Measurements from ENCODE around the gene MICA.
"Not testable (repeated sequence)": the region's sequence is repeated elsewhere in the genome, so short reads cannot be mapped to it uniquely, and the experiment has no call there.

Gene MICA

DNA sequence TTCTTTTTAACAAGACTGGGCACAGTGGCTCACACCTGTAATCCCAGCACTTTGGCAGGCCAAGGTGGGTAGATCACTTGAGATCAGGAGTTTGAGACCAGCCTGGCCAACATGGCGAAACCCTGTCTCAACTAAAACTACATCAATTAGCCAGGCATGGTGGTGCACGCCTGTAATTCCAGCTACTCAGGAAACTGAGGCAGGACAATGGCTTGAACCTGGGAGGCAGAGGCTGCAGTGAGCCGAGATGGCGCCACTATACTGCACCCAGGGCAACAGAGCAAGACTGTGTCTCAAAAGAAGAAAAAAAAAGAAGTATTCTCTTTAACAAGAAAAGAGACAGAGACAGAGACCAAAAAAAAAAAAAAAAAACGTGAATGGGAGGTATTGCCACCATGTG lies 56.5 kb downstream of the MICA start:
- not testable (repeated sequence) for DNase-seq (ENCODE audit: low read depth in 2 of 3, low spot score in 2 of 3)

DNA sequence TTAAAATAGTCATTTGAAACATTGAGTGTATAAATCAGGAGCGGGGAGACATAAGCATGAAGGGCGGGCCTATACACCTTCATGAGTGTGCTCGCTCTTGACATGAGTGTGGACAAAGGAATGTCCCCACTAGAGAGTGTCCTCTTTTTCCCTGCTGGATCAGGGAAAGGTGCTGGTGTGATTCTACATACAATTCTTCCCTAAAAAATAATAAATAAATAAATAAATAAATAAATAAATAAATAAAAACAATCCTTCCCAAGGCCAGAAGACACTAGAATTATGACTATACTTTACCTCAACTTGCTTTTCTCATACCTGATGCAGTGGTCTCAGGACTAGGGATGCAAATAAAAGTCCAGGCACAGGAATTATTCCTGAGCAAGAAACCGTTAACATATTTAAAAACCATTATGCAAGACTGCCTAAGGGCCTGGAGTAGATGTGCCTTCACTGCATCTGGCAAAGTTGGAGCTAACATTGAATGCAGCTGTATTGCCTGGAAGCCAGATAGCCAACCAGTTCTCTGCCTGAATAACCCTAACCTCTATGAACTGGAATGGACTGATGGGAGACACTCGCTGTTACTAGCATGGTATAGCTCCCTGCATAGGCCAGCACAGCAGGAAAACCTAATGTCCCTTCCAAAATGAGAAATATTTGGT lies 57.1 kb downstream of the MICA start:
- DNase-seq (ENCODE audit: low read depth in 2 of 3, low spot score in 2 of 3), result no peak

DNA sequence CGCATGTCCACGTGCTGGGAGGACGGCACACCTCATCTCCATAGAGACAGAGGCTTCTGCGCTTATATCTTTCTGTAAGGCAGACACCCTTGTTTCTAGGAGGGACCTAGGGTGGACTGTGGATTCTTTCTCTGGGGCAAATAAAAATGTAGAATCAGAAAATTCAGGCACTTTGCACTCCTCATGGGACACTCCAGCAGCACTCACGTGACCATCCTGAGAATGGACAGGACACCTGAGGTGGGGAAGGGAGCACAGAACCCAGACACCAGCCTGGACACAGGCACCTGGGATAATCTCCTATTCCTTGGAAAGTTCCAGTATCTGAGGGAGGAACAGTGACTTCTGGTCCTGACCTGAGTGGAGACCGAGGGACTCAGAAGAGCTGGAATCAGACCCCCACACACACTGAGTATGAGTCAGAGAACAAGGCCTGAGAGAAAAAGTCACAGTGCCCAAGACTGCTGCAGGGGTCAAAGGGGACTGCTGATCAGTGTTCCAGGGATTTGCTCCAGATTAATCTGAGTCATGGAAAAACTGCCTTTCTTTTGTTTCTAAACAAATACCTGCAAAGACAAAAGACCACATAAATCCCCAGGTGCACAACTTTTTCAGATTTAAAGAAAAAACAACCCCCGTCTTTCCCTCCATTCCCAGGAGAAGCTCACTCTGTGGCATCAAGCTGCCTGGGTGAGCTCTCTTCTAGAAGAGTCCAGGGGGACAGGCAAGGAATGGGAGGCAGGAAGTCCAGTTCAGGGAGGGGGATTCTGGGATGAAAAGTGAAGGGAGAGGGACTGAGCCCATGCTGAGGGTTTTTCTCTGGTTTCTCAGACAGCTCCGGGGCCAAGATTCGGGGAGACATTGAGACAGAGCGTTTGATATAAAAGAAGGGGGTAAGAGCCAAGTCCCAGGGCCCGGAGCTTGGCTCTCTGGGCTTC lies 58.9 kb downstream of the MICA start:
- no peak for DNase-seq (ENCODE audit: low read depth in 2 of 3, low spot score in 2 of 3)

DNA sequence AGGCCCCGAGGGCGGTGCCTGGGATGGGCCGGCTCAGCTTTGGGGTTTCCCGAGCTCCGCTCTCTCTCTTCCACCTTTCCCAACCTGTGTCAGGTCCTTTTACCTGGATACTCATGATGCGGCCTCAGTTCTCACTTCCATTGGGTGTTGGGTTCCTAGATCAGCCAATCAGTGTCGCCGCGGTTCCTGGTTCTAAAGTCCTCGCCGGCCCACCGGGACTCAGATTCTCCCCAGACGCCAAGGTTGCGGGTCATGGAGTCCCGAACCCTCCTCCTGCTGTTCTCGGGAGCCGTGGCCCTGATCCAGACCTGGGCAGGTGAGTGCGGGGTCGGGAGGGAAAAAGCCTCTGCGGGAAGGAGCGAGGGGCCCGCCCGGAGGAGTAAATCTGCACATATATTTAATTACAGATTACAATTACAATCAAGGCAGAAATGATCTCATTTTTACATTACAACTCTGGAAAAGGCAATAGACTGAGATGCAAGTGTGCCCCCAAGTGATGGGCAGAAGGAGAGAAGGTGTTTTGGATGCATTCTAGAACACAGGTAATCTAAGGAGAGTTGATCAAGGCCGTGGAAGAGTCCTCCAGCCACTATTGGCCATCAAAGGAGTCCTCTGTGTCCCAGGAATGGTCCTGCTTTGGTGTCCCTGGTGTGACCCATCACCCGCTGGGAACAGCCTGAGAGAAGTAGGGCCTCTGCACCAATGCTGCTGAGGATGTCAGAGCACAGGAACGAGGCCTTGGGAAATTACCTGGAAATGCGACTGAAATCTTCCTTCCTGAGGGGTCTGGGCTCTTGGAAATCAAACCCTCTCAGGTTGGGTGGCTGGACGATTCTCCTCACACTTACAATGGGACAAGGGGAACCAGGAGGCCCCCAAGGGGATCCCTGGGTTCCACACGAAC lies 59.8 kb downstream of the MICA start:
- DNase-seq (ENCODE audit: low read depth in 2 of 3, low spot score in 2 of 3), result peak; percentile 67 to 87 (median 69)

DNA sequence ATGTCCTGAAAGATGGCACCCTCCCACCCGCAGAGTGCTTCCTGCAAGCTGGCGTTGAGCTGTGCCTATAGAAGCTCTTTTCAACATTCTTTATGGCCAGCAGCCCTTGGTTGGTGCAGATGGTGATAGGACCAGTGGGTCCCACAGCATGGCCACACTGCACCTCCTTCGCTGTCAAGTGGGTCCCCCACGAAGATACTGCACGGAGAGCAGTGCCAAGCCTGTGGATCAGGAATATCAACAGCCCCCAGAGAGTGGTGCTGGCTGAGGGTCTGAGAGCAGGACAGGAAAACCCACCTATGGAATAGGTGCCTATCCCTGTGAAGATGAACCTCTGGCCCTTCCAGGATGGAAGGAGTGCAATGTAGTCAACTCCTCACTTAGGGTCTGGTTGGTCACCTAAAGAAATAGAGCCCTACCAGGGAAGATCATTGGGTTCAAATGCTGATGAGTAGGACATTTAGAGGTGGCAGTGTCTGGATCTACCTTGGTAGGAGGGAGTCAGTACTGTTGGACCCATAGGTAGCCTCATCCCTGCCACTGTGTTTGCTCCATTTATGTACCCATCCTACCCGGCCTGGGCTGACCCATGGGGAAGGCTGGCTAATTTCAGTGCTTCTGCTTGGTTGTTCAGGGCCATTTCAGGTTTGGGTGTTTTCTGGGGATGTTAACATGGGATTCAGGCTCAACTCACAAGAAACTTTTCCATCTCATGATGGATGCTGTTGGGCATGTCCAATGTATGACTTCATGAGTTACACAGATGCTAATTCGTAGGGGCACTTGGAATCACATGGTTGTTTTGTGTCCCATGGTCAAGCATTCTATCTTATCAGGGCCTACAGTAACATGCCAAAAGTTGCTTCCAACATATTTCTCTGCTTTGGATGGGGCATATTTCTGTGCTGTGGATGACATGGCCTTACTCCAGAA lies 61.1 kb downstream of the MICA start:
- no peak for DNase-seq (ENCODE audit: low read depth in 2 of 3, low spot score in 2 of 3)
